ENCODE data around the gene TXNRD1. TPM values are rescaled to one million over a fixed set of nuclear protein-coding genes. Genes with fewer than 3 reads are reported as not detected.

TXNRD1 gene
- polyA plus RNA-seq, 1 donor: 32.7 TPM

DNA sequence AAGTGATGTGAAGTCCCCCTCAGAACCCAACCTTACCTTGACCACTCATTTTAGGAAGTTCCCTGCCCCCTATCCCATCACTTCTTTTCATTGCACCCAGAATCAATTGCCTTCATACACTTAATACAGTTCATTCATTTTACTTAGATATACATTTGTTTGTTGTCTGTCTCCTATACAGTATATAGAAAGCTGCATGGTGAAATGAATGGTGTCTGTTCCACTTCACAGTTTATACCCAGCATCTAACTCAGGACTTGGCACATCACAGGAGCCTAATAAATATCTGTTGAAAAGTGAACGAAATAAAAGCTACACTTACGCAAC, 38.3 kb upstream of the TXNRD1 start:
- H3K27ac ChIP-seq (ENCODE audit: low read length): no peak overlapping the region
- no peak overlapping the region for H3K4me3 ChIP-seq (ENCODE audit: low read length)
- no peaks in the 10 kb centered on the region for H3K4me1 ChIP-seq (ENCODE audit: control insufficient read depth, insufficient read depth, low read length)
- no peak for DNase-seq
- no peaks in the 10 kb centered on the region for H3K36me3 ChIP-seq (ENCODE audit: control insufficient read depth, insufficient read depth, low read length)
- no peaks in the 10 kb centered on the region for H3K9me3 ChIP-seq (ENCODE audit: control insufficient read depth, low read depth, low read length)
- WGBS (ENCODE audit: insufficient coverage, low lambda C conversion rate): no CpG with 5 or more reads among the region's 2 CpGs
- no peaks in the 10 kb centered on the region for H3K27me3 ChIP-seq (ENCODE audit: control insufficient read depth, insufficient read depth, low read length)

DNA sequence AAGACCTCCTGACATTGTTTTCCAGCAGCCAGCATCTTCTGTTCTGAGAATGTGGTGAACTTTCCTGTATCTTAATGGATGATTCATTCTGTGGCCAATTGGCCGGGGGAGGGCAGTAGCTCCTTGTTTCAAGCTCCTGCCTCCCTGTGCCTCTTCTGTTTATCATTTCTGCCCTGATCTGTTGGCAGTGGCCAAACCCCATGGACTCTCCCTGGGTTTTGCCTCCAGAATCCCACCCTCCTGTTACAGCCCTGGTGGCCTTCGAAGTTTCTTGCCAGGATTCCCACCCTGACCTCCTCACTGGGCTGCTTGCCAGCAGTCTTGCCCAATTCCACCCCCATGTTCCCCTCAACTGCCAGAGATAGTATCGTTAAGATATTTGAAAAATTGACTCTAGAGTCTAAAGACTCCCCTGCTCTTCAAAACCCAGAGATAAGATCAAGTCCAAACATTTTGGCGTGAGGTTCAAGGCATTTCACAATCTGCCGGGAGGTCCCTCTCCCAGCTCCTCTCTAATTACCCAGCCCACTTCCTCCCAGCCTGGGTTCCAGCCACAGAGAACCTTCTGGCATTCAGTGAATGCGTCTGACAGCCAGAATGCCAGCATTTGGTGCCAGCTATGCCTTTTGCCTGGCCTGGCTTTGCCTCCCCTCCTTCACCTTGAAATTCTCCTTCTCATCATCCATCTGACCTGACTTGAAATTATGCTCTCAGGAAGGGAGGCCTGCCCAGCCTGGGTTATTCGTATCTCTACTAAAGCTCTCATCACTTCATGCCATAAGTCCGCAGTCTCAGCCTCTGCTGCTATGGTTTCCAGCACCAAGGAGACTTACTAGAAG, 37.7 kb upstream of the TXNRD1 start:
- DNase-seq: no peak
- Histone ChIP-seq H3K4me1 (ENCODE audit: control insufficient read depth, insufficient read depth, low read length) (no peaks in the 10 kb centered on the region), H3K9me3 (ENCODE audit: control insufficient read depth, low read depth, low read length) (no peaks in the 10 kb centered on the region), H3K4me3 (ENCODE audit: low read length) (no peak overlapping the region), H3K36me3 (ENCODE audit: control insufficient read depth, insufficient read depth, low read length) (no peaks in the 10 kb centered on the region), H3K27ac (ENCODE audit: low read length) (no peak overlapping the region), H3K27me3 (ENCODE audit: control insufficient read depth, insufficient read depth, low read length) (no peaks in the 10 kb centered on the region)
- 96% methylated on average over 2 of the region's 8 CpGs for WGBS (ENCODE audit: insufficient coverage, low lambda C conversion rate)

DNA sequence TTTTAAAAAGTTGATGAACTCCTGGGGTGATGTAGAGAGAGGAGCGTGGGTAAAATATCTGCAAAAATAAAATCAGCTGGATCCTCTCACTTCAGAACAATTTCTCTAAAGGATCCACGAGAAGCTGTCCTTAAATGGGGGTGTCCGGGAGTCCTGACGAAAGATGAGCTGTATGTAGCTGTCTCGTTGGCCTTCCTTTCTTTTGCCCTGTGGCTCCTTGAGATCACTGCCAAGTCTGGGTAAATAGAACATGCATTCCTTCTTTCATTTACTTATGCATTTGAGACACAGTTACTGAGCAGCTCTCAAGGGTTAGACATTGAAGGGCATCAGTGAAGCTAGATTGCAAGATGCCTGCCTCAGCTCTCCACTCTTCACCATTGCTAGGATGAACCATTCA, 35.2 kb upstream of the TXNRD1 start:
- Histone ChIP-seq H3K36me3 (ENCODE audit: control insufficient read depth, insufficient read depth, low read length) (no peaks in the 10 kb centered on the region), H3K4me3 (ENCODE audit: low read length) (no peak overlapping the region), H3K9me3 (ENCODE audit: control insufficient read depth, low read depth, low read length) (peaks cover 3% of the 10 kb centered on the region), H3K27ac (ENCODE audit: low read length) (no peak overlapping the region), H3K27me3 (ENCODE audit: control insufficient read depth, insufficient read depth, low read length) (no peaks in the 10 kb centered on the region), H3K4me1 (ENCODE audit: control insufficient read depth, insufficient read depth, low read length) (no peaks in the 10 kb centered on the region)
- no peak for DNase-seq
- 73% methylated on average over 3 of the region's 5 CpGs for WGBS (ENCODE audit: insufficient coverage, low lambda C conversion rate)

DNA sequence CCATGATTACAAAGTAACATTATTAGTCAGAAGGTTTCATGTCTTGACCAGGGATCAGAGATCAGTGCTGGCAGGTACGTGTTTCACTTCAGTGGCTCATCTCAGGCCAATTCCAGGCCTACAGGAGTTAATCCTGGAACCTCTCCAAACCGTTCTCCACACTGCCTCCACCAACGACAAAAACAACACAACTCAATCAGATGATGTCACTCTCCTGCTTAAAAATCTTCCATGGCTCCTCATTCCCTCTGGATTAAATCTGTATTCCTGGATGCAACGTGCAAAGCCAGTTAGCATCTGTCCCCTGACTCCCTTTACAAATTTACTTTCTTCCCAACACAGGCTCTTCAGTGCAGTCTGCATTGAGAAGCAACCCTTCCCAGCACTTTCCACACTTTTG, 34.3 kb upstream of the TXNRD1 start:
- Histone ChIP-seq H3K9me3 (ENCODE audit: control insufficient read depth, low read depth, low read length) (peaks cover 3% of the 10 kb centered on the region), H3K27me3 (ENCODE audit: control insufficient read depth, insufficient read depth, low read length) (no peaks in the 10 kb centered on the region), H3K36me3 (ENCODE audit: control insufficient read depth, insufficient read depth, low read length) (no peaks in the 10 kb centered on the region), H3K4me1 (ENCODE audit: control insufficient read depth, insufficient read depth, low read length) (no peaks in the 10 kb centered on the region), H3K27ac (ENCODE audit: low read length) (no peak overlapping the region), H3K4me3 (ENCODE audit: low read length) (no peak overlapping the region)
- 83% methylated on average over 1 of the region's 4 CpGs for WGBS (ENCODE audit: insufficient coverage, low lambda C conversion rate)
- DNase-seq: no peak

DNA sequence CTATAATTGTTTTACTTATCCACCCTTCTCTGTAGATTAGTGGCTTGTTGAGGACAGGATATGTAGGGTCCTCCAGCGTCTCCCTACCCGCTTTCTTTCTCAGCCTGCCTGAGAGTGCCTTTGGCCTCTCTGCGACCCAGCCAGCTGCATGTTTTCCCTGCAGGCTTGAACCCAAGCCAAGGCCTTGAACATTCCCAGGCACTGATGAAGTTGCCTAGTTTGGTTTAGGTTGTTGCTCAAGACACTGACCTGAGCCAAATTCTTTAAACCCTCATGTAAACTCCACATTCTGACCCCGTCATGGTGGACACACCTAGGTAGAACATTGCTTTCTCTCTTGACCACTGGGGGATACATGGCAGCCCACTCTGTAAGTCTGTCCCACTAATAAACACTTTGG, 33.4 kb upstream of the TXNRD1 start:
- H3K4me3 ChIP-seq (ENCODE audit: low read length): no peak overlapping the region
- DNase-seq: no peak
- WGBS (ENCODE audit: insufficient coverage, low lambda C conversion rate): no CpG with 5 or more reads among the region's 4 CpGs
- peaks cover 3% of the 10 kb centered on the region for H3K9me3 ChIP-seq (ENCODE audit: control insufficient read depth, low read depth, low read length)
- H3K36me3 ChIP-seq (ENCODE audit: control insufficient read depth, insufficient read depth, low read length): no peaks in the 10 kb centered on the region
- no peak overlapping the region for H3K27ac ChIP-seq (ENCODE audit: low read length)
- no peaks in the 10 kb centered on the region for H3K27me3 ChIP-seq (ENCODE audit: control insufficient read depth, insufficient read depth, low read length)
- H3K4me1 ChIP-seq (ENCODE audit: control insufficient read depth, insufficient read depth, low read length): no peaks in the 10 kb centered on the region

DNA sequence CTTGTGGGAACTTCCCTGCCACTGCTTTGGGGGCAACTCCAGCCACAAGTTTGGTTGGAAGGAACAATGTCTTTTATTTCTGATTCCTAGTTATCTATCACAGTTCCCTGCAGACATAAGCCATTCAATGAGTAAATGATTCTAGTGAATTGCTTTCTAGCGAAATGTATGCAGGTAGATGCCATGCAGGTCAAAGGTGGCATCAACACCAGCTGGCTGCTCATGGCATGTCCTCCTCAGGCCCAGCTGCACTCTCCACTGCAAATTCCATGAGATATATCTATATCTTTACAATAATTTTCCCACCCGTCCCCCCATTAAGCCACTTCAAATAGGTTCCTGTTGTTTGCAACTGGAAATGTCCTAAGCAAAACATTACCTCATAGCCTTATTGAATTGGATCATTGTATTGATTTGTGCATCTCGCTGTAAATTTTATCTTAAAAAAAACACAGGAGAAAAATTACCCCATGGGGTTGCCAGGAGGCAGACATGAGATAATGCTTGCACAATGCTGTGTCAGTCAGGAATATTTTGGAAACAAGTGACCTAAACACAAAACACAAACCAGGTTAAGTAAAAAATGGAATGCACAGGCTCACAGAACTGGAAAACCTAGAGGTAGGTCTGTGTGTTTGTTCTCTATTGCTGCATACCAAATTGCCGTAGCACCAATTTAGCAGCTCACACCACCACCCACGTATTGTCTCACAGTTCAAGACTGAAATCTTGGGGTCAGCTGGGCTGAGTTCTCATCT, 32.8 kb upstream of the TXNRD1 start:
- H3K27ac ChIP-seq (ENCODE audit: low read length): no peak overlapping the region
- no CpG with 5 or more reads among the region's 5 CpGs for WGBS (ENCODE audit: insufficient coverage, low lambda C conversion rate)

GRCh38 chr12:104183443-104183842, 32.1 kb upstream of the TXNRD1 start:
- WGBS (ENCODE audit: insufficient coverage, low lambda C conversion rate): no CpG with 5 or more reads among the region's 3 CpGs
- Histone ChIP-seq H3K9me3 (ENCODE audit: control insufficient read depth, low read depth, low read length) (peaks cover 6% of the 10 kb centered on the region), H3K4me3 (ENCODE audit: low read length) (no peak overlapping the region), H3K27me3 (ENCODE audit: control insufficient read depth, insufficient read depth, low read length) (no peaks in the 10 kb centered on the region), H3K36me3 (ENCODE audit: control insufficient read depth, insufficient read depth, low read length) (no peaks in the 10 kb centered on the region), H3K4me1 (ENCODE audit: control insufficient read depth, insufficient read depth, low read length) (no peaks in the 10 kb centered on the region), H3K27ac (ENCODE audit: low read length) (no peak overlapping the region)
- no peak for DNase-seq

More for the DNA sequence above, 32.8 kb upstream of the TXNRD1 start:
- H3K4me3 ChIP-seq (ENCODE audit: low read length): no peak overlapping the region
- H3K36me3 ChIP-seq (ENCODE audit: control insufficient read depth, insufficient read depth, low read length): no peaks in the 10 kb centered on the region
- H3K27me3 ChIP-seq (ENCODE audit: control insufficient read depth, insufficient read depth, low read length): no peaks in the 10 kb centered on the region
- peaks cover 6% of the 10 kb centered on the region for H3K9me3 ChIP-seq (ENCODE audit: control insufficient read depth, low read depth, low read length)
- DNase-seq: no peak
- no peaks in the 10 kb centered on the region for H3K4me1 ChIP-seq (ENCODE audit: control insufficient read depth, insufficient read depth, low read length)

GRCh38 chr12:104187446-104188155, 28.0 kb upstream of the TXNRD1 start:
- no peak overlapping the region for H3K4me3 ChIP-seq (ENCODE audit: low read length)
- no peaks in the 10 kb centered on the region for H3K27me3 ChIP-seq (ENCODE audit: control insufficient read depth, insufficient read depth, low read length)
- H3K27ac ChIP-seq (ENCODE audit: low read length): no peak overlapping the region
- H3K4me1 ChIP-seq (ENCODE audit: control insufficient read depth, insufficient read depth, low read length): no peaks in the 10 kb centered on the region
- no peaks in the 10 kb centered on the region for H3K36me3 ChIP-seq (ENCODE audit: control insufficient read depth, insufficient read depth, low read length)
- H3K9me3 ChIP-seq (ENCODE audit: control insufficient read depth, low read depth, low read length): peaks cover 6% of the 10 kb centered on the region
- WGBS (ENCODE audit: insufficient coverage, low lambda C conversion rate): no CpG with 5 or more reads among the region's 18 CpGs
- DNase-seq: no peak

DNA sequence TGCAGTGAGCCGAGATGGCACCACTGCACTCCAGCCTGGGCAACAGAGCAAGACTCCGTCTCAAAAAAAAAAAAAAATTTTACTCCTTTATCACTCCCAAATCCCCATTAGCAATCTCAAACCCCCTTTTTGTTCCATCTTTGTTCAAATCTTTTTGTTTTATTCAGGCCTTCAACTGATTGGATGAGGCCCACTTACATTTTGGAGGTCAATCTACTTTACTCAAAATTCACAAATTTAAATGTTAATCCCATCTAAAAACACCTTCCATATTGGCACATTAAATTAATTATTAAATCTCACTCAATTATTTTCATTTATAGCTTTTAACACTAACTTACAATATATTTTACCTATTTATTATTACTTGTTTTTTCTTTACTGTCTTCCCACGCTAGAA, 27.0 kb upstream of the TXNRD1 start:
- H3K4me3 ChIP-seq (ENCODE audit: low read length): no peak overlapping the region
- 100% methylated on average over 1 of the region's 3 CpGs for WGBS (ENCODE audit: insufficient coverage, low lambda C conversion rate)
- DNase-seq: no peak
- no peaks in the 10 kb centered on the region for H3K4me1 ChIP-seq (ENCODE audit: control insufficient read depth, insufficient read depth, low read length)
- H3K27ac ChIP-seq (ENCODE audit: low read length): no peak overlapping the region
- no peaks in the 10 kb centered on the region for H3K27me3 ChIP-seq (ENCODE audit: control insufficient read depth, insufficient read depth, low read length)
- H3K9me3 ChIP-seq (ENCODE audit: control insufficient read depth, low read depth, low read length): peaks cover 6% of the 10 kb centered on the region
- no peaks in the 10 kb centered on the region for H3K36me3 ChIP-seq (ENCODE audit: control insufficient read depth, insufficient read depth, low read length)

DNA sequence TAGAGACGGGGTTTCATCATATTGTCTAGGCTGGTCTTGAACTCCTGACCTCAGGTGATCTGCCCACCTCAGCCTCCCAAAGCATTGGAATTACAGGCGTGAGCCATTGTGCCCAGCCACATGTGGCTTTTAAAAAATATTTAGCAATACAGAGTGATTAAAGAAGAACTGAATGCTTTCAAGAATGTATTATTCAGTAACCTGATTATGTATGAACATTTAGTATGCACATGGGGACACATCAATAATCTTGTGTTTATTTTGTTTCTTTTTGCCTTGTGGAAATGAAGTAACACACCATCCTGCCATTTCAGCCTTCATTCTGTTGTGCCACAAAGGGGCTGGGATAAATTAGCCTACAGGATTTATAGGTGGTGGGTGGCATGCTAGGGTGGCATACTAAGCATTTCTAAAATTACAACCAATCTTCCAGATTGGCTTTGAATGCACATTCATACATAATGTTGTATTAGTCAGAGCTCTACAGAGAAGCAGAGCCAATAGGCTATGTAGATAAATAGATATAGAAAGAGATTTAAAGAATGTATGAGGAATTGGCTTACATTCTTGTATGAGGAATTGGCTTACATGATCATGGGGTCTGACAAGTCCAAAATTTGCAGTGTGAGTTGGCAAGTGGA, 25.5 kb upstream of the TXNRD1 start:
- Histone ChIP-seq H3K27me3 (ENCODE audit: control insufficient read depth, insufficient read depth, low read length) (no peaks in the 10 kb centered on the region), H3K9me3 (ENCODE audit: control insufficient read depth, low read depth, low read length) (peaks cover 3% of the 10 kb centered on the region), H3K4me3 (ENCODE audit: low read length) (no peak overlapping the region), H3K27ac (ENCODE audit: low read length) (no peak overlapping the region), H3K36me3 (ENCODE audit: control insufficient read depth, insufficient read depth, low read length) (no peaks in the 10 kb centered on the region), H3K4me1 (ENCODE audit: control insufficient read depth, insufficient read depth, low read length) (no peaks in the 10 kb centered on the region)
- no CpG with 5 or more reads among the region's 2 CpGs for WGBS (ENCODE audit: insufficient coverage, low lambda C conversion rate)
- no peak for DNase-seq
